ENCODE data around the gene ZNF213.

The ZNF213 gene, protein sequence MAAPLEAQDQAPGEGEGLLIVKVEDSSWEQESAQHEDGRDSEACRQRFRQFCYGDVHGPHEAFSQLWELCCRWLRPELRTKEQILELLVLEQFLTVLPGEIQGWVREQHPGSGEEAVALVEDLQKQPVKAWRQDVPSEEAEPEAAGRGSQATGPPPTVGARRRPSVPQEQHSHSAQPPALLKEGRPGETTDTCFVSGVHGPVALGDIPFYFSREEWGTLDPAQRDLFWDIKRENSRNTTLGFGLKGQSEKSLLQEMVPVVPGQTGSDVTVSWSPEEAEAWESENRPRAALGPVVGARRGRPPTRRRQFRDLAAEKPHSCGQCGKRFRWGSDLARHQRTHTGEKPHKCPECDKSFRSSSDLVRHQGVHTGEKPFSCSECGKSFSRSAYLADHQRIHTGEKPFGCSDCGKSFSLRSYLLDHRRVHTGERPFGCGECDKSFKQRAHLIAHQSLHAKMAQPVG

DNA sequence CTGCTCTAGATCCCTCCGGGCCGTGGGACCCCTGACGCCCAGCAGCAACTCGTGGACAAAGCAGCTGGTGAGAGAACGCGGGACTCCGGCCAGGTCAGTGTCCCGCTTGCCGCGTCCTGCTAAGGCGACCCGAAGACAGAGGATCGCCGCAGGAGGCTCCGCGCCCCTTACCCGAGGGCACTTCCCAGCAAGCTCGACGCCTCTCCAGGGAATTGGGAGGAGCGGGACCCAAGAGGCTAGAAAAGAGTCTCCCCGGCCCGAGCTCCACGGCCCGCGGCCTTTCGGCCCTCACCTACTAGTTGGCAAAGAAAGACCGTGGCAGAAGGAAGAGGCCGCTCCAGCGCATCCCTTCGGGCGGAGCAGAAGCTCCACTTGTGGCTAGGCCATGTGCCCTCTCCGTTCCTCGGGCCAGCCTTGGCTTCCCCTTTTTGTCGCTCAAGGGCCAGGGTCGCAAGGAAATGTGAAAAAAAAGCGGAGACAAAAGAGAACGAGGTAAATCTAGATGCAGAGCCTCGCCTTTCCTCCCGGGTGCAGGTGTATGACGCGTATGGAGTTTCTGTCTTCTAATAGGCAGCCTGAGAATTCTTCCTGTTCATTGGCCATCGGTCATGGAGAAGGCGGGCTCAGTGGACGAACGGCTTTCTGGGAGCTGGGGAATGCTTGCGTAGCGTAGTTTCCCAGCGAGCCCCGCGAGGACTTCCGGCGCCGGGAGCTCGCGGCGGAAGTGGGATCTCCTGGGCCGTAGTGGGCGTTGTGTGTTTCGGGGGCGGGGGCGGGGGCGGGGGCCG lies at the start of gene ZNF213:
Gene ZNF213 (plus strand): TSS at position 692 of the 788 bp plus-strand sequence. CDS start 2,252 bp downstream, outside the sequence.
- peak; percentile 92 for DNase-seq

DNA sequence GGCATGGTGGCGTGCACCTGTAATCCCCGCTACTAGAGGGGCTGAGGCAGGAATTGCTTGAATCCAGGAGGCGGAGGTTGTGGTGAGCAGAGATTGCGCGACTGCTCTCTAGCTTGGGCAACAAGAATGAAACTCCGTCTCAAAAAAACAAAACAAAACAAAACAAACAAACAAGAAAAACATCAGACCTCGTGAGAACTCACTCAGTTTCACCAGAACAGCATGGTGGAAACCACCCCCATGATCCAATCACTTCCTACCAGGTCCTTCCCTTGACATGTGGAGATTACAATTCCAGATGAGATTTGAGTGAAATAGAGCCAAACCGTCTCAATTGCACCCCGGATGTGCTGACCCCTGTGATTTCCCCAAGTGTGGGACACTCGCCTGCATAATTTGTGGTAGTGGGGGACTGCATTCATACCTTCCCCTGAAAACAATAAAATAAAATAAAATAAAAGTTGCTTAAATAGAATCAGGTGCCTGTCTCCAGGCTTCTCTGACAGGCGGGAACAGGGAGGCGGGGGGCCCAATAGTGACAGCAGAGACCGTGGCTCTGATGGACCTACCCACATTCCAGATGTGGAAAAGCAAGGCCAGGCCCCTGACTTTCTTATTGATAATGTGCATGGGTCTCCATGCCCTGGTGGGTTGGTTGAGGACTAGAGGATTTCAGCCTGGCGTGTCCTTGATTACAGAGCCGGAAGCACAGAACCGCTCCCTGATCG lies 48.8 kb upstream of the ZNF213 start:
- DNase-seq = no peak

- no peak for DNase-seq
Measured at GRCh38 chr16:3086596-3087242, 48.1 kb upstream of the ZNF213 start.

DNA sequence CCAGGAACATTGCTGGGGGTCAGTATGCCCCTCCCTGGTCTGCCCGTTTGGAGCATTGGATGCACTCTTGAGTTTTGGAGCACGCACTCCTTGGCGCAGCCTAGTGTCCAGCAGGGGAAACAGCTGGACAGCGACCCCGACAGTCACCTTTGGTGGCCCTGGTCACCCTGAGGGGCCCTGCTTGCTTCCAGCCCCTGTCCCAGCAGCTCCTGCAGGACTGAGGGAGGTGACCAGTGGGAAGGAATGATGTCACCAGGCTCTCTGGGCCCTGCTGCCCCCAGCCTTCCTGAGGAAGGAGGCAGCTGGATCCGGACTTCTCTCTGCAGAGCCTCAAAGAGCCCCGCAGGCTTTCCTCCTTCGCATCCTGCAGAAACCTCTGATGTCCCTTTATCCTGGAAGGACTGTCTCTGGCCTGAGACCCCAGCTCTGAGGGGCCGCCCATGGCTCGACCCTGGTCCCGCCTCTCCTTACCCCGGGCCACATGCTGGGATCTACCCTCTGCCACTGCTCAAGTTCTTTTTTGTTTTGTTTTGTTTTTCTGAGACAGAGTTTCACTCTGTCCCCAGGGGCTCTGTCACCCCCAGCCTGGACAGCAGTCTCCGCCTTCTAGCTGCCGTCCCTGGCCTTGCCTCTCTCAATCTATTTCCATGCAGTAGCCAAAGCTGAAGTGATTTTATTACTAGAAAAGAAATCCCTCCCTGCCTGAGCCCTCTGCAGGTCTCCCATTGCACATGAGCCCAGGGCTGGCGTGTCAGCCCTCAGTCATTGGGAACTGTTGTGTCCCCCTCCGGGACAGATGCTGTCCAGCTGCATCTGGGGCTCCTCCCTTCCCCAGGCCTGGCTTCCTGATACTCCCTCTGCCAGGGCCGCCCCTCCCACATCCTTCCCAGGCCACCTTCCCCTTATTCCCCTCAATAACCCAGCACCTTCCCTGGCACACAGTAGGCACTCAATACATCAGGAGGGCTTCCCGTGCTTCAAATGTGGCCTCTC lies 47.3 kb upstream of the ZNF213 start:
- DNase-seq = no peak

GRCh38 chr16:3088450-3088849 lies 46.4 kb upstream of the ZNF213 start:
- no peak for DNase-seq

DNA sequence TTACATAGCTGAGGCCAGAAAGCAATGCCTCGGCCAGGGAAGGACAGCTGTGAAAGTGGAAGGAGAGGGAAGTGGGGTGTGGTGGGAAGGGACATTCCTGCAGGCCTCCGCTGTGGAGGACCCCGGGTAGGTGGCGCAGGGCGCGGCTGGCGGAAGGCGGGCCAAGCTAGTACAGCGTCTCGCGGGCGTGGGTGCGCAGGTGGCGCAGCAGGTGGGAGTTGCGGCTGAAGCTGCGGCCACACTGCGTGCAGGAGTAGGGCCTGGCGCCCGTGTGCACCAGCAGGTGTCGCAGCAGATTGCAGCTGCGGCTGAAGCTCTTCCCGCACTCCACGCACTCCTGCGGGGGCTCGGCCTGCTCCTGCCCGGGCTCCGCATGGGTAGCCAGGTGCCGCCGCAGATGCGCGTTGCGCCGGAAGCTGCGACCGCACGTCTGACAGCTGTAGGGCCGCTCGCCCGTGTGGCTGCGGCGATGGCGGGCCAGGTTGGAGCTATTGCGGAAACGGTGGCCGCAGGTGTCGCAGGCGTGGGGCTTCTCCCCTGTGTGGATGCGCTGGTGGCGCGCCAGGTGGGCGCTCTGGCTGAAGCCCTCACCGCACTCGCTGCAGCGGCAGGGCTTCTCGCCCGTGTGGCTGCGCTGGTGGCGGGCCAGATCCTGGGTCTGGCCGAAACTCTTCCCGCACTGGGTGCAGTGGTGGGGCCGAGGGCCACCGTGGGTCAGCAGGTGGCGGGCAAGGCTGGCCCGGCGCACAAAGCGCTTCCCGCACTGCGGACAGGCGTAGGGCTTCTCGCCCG lies 45.7 kb upstream of the ZNF213 start:
- DNase-seq = no peak

DNA sequence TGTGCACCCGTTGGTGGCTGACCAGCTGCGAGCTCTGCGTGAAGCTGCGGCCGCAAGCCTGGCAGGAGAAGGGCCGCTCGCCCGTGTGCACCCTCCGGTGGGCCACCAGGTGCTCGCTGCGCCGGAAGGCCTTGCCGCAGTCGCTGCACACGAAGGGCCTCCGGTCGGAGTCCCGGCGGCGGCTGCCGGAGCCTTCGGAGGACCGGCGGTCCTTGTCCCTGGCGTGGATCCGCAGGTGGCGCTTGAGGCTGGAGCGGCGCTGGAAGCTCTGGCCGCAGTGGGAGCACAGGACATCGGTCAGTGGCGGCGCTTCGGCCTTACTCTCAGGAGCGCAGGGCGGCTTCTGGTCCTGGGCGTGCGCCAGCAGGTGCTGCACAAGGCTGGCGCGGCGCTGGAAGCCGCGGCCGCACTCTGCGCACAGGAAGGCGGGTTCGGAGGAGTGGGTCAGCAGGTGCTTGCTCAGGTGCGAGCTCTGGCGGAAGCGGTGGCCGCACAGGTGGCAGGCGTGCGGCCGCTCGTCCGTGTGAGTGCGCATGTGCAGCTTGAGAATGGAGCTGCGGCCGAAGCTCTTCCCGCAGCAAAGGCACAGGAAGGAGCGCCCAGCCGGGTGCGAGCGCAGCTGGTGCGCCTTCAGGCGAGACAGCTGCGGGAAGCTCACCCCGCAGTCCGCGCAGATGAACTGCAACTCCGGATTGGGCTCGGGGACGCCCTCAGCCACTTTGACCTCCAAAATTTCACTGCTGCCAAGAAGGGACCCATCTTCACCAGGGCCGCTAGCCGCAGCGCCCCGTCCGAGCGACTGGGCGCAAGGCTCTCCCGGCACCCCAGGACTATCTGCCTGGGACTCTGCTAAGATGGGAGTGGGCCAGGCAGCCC lies 44.9 kb upstream of the ZNF213 start:
- DNase-seq = no peak

DNA sequence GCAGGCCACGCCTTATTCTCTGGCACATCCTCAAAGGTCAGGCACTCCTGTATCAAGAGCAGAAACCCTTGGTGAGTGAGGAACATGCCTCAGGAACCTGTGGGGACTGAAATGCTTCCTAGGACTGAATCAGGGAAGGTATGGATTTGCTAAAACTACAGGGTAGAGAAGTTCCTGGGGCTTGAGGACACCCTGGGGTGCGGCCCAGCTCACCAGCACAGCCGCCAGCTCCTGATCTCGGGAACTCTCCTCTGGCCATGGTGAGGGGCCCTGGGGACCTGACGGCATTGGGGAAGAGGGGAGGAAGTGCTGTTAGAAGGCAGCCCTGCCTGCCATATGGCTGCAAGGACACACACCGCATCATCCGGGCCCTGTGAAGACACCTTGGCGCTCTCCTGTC lies 43.3 kb upstream of the ZNF213 start:
- DNase-seq = no peak

- no peak for DNase-seq
Measured at GRCh38 chr16:3092501-3092941, 42.3 kb upstream of the ZNF213 start.

DNA sequence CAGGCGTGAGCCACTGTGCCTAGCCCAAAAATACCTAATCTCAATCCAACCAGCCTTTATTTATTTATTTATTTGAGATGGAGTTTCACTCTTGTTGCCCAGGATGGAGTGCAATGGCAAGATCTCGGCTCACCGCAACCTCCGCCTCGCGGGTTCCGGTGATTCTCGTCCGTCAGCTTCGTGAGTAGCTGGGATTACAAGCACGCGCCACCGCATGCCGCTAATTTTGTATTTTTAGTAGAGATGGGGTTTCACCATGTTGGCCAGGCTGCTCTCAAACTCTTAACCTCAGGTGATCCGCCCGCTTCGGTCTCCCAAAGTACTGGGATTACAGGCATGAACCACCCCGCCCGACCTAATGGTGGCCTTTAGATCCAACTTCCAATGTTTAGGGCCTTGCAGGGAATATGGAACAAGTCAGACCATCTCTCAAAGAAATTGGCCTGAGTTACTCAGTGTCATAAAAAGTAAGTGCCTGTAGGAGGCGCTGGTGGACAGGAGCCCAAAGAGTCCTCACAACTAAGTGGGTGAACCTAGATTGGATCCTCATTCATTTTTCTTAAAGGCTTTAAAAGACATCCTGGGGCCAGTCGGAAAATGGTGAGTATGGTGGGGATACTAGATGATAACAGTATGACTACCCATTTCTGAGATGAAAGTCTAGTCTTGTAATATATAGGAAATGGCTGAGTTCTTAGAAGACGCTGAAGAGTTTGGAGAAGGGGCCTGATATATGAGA lies 40.4 kb upstream of the ZNF213 start:
- peak; percentile 48 for DNase-seq

DNA sequence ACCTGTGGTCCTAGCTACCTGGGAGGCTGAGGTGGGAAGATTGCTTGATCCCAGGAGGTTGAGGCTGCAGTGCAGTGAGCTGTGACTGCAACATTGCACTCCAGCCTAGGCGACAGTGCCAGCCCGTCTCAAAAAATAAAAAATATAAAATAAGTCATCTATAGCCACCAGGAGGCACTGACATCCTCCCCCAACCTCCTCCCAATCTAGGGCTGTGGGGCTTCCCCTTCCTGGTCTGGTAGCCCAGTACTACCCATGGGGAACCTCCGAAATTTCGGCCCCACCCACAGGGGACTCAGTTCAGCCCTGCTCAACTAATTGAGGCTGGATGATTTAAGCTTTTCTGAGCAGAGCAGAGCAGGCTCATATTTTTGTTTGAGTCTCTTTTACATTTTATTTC lies 39.0 kb upstream of the ZNF213 start:
- peak; percentile 55 for DNase-seq

- no peak for DNase-seq
Measured at GRCh38 chr16:3096362-3096761, 38.5 kb upstream of the ZNF213 start.

- DNase-seq = no peak
Measured at GRCh38 chr16:3097266-3097665, 37.6 kb upstream of the ZNF213 start.

DNA sequence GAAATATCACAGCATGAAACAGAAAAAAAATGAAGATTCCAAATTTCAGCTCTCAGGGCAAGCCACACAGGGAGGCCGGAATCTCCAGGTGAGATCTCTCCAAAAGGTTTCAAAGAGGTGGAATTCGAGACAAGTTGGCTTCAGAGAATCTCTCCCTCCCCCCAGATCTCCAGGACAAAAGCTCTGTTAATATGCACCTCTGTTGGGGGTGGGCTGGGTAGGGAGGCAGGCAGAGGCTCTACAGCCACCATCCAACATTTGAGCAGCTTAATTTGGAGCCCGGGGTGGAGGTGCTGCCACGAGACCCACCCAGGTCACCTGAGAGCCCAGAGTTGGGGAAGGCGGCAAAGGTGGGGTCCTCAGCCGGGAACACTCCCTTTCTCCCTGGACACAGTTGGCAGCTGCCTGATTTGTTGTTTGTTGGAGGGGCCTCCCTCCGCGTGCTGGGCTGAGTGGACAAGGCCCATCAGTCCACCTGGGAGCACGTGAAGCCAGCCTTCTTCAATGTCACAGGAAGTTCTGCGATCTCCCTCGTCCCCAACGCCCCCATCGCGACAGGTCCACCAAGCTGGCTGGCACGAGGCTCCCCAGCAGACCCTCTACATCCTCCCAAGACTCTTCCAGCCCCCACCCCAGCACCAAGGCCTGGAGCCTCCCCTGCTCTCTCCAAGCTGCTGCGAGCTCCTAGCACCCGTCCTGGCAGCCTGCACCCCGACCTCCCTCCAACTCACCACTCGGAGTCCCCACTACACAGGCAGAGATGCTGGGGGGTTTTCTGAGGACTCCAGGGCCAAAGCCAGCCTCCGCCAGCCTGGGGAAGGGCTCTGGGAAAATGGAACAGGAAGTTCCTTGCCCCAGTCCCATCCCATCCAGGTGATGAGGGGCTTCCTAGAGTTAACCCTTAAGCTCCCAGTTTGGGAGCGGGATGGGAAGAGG lies 36.1 kb upstream of the ZNF213 start, which contains the start of gene ZSCAN10:
Gene ZSCAN10 (minus strand): TSS at position 836 of the 936 bp plus-strand sequence. CDS start 6,357 bp downstream, outside the sequence.
- DNase-seq = no peak

- DNase-seq = no peak
Measured at GRCh38 chr16:3099395-3099731, 35.5 kb upstream of the ZNF213 start.

- peak; percentile 87 for DNase-seq
Measured at GRCh38 chr16:3099732-3100499, 34.9 kb upstream of the ZNF213 start.

Measured in activated gamma-delta T cell treated with Interleukin-2 at 50 U/mL for 16 hours (primary cell).